ENCODE results near the gene ITGA5.

The ITGA5 gene

DNA sequence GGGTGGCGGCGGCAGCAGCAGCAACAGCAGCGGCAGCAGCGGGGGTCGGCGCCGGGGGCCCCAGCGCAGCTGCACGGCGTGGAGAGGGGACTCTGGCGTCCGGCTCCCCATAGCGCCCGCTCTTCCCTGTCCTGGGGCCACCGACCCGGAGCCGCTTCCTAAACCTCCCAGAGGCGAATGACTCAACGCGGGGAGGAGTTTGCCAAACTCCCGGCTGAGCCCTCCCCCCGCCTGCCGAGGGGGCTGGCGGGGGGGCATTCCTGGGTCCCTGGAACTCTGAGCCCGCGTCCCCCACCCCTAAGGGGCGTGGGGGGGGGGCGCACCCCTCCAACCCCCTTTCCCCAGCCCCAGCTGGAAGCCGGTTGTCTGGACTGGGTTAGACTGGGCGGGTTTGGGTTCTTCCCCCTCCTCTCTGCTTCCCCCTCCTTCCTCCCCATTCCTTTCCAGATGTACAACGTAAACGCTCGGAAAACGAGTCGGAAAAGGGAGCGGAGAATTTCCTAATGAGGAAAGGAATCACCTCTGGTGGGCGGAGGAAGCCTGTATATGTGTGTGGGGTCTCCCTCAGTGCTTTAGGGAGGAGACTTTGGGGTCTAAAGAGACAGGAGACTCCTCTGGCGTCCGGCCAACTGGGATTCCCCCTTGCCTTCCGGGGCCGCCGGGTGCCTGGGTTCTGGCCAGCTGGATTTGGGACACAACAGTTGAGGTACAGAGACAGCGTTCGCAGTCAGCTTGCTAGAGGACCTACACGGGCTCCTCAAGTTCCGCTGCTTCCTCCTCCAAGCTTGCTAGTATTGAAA is at the start of gene ITGA5:
ITGA5 (minus strand) TSS at position 179 of the 800 bp plus-strand sequence; CDS start at position 111, 68 bp downstream.
- no peak for DNase-seq (ENCODE audit: low read depth in 2 of 2)

DNA sequence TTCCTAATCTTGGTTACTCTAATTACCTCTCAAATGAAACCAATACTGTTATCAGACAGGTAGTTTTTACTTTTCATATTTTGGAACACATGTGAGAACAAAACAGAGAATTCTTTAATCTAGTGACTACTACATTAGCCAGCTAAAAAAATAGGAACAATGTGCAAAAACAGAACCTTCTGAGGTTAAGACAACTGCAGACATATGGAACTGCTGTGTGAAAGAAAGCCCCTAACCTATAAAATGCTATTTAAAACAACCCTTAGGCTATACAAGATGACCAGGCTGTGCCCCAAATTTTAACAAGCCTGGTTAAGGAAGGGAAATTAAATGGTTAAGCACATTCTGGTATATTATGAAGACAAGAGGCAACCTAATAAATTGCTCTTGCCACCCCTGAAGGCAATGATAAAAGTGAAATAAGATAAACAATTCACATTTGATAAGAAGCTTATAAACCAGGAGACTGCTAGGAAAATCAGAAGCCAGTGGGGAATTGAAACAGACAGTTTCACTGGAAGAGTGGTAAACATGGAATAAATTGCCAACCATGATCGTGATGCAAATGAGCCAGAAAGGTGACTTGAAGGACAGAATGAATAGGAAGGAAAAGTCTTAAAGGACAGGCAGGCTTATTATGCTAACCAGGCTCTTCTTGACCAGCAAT is 46.9 kb upstream of the ITGA5 start:
- DNase-seq (ENCODE audit: low read depth in 2 of 2) = no peak

DNA sequence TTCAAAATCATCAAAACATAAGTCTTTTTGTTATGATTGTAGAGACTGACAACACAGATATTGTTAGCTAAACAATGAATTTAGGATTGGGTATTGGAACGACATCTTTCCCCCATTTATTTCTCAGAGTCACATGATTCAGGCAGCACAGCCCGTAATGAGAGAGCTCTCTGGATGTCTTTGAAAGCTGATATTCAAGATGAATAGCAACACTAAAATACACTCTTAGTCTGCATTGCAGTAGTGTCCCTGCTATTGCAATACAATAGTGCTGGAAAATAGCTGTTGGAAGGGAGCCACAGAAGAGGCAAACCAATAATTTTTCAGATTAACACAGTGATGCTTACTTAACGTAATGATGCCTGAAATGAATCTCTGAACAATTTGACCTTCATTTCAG is 44.4 kb upstream of the ITGA5 start:
- DNase-seq (ENCODE audit: low read depth in 2 of 2) = no peak

DNA sequence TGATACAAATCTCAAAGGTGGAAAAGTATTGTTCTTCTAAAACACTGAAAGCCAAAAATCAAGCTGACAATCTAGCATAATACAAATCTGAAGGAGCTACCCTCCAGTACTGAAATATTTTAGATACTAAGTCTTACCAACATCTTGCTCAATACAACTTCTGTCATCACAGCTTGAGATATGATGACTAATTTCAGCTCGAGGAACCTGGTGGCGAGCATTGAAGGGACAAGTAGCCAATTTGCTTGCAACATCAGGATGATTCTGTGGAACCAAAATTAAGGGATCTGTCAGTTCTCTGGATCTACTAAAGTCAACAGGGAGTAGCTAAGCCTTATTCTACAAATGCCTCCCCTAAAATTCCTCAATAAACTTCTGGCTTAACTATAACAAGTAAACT is 44.0 kb upstream of the ITGA5 start:
- DNase-seq (ENCODE audit: low read depth in 2 of 2) = no peak

DNA sequence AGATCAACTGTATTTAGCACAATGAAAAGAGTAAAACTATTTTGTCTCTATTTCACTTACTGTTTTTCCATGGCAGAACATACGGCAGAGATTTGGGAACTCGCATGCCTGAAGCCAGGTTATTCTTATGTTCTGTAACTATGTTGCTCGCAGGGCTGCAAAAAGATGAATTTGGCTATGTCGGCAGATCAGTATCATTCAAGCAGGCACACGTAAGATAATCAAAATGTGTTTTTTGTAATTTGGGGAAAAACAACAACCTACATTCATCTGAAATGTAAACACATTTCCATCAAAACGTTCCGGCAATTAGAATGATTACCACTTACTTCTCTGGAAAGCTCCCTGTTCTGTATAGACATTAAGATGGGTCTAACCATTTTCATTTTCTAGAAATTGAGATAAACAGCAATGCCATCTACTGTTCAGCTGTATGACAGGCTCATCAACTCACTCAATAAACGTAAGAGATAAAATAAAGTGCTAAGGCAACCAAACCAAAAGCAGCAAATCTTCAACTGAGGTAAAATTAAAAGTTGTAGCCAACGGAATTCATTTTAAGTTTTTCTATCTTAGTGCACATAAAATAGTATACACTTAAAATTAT is 41.4 kb upstream of the ITGA5 start:
- DNase-seq (ENCODE audit: low read depth in 2 of 2) = no peak

DNA sequence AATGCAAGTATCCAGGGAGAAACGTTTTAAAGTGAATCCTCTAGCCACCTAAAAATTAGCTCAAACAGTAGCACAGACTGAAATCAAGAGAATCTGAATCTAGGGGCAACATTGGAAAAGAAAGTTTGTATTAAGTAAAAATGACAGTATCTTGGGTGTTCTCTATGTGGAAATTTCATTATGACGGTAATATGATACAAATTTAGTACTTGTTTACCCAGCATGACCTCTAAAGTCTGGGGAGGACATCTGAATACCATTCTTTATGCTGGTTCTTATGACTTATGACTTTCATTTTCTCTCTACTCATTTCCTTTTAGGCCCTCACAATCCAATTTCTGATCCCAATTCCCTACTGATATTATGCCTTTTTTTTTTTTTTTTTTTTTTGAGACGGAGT is 40.3 kb upstream of the ITGA5 start:
- no peak for DNase-seq (ENCODE audit: low read depth in 2 of 2)

DNA sequence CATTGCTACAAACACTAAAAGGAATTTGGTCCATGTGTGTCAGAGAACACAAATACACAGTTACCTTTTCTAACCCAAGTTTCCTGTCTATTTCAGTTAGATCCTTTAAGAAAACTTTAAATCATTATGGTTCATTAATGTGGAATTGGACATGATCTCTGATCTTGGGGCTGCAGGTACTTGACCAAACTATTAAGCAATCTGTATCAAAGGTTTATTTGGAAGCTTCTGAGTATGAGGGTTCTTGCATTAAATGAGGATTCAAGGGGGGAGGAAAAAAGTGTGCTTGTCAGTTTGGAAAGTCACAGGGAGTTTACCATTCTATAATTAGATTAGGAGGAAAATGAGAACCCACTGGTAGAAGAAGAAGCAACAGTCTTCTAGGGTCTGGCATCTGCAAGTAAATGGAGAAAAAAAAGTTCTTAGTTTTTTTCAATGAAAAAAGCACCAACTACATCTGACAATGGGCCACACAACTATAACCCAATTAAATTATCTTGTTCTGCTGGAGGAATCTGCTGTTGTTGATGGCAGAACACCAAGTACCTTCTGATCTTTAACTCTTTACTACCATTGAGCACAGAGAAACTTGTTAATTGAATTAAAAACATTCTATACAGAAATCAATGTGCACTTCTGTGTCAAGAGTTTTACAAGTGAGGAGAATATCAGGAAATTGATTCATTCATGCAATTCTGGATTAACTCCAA is 36.8 kb upstream of the ITGA5 start:
- no peak for DNase-seq (ENCODE audit: low read depth in 2 of 2)

DNA sequence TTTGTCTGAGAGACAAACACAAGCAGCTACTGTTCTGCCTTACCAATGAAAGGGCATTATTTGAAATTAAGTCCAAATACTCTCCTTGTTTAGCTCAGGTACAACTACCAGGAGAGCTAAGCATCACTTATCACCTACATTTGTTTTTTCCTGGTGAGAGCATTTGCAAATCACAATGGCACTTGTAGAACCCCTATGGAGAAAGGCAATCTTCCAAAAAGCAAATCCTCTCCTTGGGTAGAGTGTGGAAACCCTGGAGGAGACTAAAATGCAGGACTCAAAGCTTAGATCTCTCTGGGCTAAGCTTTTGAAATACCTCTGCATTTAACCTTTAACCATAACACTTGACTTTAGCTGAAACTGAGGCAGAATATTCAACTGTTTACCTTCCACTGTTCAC is 33.6 kb upstream of the ITGA5 start:
- DNase-seq (ENCODE audit: low read depth in 2 of 2) = no peak

DNA sequence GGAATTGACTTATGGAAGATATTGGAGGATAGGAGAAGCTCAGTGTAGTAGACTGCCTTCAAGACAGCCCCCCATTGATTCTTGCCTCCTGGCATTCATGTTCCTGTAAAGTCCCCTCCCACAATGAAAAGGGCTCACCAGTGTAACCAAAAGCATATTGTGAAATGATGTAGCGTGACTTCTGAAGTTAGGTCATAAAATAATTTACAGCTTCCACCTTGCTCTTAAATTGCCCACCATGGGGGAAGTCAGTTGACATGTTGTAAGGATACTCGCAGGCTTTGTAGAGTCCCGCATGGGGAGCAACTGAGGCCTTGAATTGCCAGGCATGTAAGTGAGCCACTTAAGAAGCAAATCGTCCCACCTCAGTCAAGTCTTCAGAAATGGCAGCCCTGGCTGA is 29.3 kb upstream of the ITGA5 start:
- no peak for DNase-seq (ENCODE audit: low read depth in 2 of 2)

DNA sequence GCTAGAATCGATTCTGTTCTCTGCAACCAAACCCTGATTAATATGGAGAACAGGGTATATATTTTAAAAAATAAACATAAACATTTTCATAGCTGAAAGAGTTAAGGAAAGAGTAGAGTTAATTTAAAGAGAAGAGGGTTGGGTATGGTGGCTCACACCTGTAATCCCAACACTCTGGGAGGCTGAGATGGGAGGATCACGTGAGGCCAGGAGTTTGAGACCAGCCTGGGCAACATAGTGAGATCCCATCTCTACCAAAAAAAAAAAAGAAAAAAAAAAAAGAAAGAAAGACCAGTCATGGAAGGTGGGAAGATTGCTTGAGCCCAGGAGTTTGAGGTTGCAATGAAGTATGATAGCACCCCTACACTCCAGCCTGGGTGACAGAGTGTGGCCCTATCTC is 28.9 kb upstream of the ITGA5 start:
- no peak for DNase-seq (ENCODE audit: low read depth in 2 of 2)

DNA sequence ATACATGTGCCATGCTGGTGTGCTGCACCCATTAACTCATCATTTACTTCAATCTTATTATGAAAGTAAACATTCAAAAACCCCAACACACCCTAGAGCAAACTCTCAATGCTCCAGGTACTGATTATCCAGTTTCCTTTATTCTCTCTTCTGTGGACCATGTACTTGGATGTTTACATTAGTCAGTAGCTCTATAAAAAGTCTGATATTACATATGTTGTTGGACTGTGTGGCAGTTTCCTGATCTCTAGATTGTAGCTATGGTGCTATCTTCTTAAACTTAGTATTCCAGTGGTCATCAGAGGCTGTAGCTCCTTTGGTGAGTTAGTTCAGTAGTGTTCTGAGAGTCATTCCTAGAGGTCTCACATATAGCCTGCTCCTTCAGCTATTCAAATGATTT is 25.1 kb upstream of the ITGA5 start:
- no peak for DNase-seq (ENCODE audit: low read depth in 2 of 2)

DNA sequence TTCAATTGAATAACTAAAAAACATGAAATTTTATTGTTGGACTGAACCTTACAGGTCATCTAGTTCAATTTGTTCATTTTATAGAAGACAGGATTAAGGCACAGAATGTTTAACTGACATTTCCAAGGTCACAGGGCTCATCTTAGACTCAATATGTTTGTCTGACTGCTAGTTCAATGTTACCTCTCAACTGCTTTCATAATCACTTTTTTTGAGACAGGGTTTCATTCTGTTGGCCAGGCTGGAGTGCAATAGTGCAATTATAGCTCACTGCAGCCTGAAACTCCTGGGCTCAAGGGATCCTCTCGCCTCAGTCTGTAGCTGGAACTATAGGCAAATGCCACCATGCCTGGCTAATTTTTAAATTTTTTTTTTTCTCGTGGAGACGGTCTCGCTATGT is 24.4 kb upstream of the ITGA5 start:
- no peak for DNase-seq (ENCODE audit: low read depth in 2 of 2)

DNA sequence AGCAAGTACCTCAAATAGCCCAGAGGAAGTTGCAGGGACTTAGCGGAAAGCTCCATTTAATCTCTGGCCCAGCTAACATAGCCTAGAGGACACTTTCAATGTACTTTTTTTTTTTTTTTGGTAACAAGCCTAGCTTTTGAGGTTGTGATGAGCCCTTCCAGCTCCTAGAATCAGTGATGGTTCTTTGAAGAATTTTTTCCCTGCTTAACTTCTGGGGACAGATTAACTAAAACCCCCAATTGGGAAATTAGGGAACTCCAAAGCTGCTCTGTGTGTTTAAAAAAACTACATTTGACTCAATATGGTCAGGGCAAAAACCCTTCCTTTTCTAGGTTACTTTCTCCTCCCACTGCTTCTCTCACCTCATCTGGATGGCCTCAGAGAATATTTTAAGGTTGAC is 23.9 kb upstream of the ITGA5 start:
- DNase-seq (ENCODE audit: low read depth in 2 of 2) = no peak

DNA sequence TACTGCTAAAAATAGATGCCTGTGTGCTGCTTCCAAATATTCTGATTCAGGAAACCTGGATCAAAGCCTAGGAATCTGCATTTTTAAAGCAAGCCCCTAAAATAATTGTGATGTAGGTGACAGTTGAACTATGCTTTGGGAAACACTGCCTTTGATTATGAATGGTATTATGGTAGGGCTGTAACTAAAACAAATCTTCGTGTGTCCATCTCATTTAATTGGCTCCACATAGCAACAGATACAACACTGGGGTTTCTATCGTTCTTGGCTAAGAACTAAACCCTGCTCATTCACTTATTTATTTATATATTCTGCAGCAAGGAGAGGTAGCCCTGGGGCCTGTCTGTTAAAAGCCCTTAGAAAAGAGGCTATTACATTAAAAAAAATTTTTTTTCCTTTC is 23.0 kb upstream of the ITGA5 start:
- DNase-seq (ENCODE audit: low read depth in 2 of 2) = no peak

DNA sequence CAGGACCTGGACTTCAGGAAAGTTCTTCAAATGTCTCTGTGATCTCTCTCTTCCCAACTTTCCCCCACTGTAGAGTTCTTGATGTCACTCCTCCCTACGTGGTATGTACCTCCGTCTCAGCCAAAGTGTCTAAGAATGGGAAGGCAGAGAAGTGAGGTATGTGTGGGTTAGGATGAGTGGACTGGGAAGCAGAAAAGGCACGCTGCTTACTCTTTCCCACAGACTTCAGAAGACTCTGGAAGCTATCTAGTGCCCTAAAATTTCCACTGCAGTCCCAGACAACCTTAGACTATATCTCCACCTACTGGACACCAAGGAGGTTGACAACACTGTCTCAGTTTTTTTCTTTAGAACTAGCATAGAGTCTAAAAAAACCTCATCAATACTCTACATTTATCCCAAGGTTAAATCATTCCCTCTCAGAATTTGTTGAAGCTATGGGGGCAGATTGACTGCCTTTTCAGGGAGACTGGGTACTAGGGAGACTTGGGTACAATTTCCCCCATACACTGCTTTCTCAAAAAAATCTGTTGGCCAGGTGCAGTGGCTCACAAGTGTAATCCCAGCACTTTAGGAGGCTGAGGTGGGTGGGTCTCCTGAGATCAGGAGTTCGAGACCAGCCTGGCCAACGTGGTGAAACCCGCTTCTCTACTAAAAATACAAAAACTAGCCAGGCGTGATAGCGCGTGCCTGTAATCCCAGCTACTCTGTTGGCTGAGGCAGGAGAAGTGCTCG is 20.6 kb upstream of the ITGA5 start:
- no peak for DNase-seq (ENCODE audit: low read depth in 2 of 2)

DNA sequence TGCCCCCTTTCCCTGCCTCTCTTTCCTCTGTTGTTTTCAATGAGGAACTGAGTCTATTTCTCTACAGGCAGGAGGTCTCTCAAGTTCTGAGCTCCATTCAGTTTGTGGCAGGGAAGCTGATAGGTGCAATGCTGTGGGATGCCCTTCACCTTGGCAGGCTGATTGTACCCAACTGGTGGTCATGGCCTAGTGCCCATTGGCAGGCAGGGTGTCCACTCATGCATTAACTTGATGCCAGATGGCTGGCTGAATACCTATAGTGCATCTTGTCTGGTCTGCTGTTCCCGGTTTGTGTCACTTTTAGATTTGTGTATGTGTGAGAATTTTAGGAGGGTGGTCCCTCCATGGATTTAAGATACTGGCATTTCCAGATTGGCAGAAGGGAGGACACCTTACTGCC is 20.0 kb upstream of the ITGA5 start:
- DNase-seq (ENCODE audit: low read depth in 2 of 2) = no peak

DNA sequence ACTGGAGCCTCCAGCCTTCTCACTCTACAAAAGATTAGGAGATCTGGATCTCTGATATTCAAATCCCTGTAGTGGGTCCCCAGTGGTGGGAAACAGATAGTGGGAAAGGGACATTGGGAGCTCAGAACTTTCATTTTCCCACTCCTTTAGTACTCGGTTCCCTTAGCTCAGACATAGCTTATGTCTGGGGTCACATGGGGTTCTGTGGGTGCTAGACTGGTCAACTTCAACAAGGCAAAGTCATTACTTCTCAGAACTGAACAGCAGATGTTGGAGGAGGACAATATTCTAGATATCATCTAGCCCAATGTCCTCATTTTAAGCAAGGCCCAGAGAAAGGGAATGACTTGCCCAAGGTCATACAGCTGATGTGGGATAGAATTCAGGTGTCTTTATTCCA is 19.5 kb upstream of the ITGA5 start:
- no peak for DNase-seq (ENCODE audit: low read depth in 2 of 2)

DNA sequence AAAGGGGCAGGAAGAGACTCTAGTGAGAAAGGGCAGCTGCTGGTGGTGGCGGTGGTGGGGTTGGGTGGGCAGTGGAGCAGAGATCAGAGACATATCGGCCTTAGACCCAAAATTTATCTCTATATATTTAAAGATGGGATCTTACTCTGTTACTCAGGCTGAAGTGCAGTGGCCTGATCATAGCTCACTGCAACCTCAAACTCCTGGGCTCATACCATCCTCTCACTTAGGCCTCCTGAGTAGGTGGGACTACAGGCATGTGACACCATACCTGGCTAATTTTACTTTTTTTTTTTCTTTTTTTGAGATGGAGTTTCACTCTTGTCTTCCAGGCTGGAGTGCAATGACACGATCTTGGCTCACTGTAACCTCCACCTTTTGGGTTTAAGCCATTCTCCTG is 18.6 kb upstream of the ITGA5 start:
- DNase-seq (ENCODE audit: low read depth in 2 of 2) = no peak

DNA sequence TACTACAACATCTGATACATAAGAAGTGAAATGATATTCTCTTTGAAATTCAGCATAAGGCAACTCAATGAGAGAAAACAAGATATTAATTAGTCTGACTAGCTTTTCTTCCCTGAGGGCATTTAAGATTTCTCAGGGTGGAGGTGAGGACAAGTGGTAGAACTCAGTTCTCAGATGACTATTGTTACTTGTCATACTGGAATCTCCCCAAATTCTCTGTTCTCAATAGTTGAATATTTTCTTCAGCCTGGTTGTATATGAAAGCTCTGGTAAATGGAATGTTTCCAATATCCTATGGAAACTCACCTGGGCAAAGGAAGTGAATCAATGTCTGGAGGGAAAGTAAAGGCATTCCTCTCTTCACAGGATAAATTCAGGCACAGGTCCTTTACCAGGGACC is 18.2 kb upstream of the ITGA5 start:
- no peak for DNase-seq (ENCODE audit: low read depth in 2 of 2)

DNA sequence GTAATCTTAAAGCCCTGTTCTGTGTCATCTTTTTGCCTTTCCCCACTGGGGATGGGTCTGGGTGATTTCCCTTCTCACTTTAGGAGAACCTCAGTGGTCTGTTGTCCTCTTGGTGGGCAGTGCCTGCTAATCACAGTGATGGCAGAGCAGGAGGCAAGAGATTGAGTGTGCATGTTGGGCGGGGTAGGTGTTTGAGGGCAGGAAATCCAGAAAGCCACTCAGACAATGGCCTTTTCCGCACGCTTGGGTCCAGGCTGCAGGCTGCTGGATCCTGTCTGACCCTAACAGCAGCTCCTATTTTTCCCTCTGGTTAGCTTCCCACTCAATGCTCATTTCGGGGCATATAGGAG is 13.7 kb upstream of the ITGA5 start:
- DNase-seq (ENCODE audit: low read depth in 2 of 2) = no peak

DNA sequence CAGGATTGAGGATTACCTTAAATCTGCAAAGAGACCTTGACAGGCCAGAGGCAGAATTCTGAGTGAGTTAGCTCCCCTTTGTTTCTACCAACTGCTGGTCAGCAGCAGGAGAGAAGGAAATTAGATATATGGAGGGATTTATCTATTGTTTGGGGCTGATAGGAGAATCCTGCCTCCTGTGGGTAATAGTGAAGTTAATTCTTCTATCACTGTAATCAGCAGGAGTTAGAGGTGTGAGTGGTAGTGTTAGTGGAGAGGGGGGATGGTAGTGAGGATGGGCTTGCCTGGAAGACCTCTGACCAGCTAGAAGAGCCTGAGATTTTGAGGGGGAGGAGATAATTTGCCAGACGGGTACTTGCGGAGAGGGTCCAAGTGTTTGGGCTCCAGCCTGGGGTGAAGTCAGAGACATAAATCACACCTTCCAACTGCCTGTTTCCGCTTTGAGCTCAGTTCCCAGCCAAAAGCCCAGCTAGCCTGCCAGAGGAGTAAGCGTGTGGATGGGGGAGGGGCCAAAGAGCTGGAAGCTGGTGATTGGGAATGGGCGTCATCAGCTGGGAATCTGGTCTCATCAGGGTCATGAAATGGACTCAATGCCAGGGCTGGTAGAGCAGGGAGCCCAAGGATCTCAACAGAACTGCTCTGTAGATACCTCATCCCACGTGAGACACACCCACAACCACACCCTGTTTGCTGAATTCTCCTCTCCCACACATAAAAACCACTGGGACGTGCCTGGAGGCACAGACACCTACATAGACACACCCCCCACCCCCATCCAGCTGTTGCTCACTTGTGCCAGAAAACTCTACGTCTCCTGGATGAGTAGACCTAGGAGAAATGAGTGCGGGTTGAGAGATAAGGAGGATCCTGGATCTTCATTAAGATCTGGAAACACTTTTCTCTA is 13.1 kb upstream of the ITGA5 start:
- no peak for DNase-seq (ENCODE audit: low read depth in 2 of 2)

All from stimulated activated CD4-positive, alpha-beta T cell treated with anti-CD3 and anti-CD28 coated beads, Interleukin-4, amount 100 ng/mL, for 48 hours (primary cell).